Activated CD8-positive, alpha-beta memory T cell treated with anti-CD3 and anti-CD28 coated beads, Interleukin-2, amount 50 U/mL, for 4 hours (primary cell): Measurements from ENCODE around the gene ATXN1.

ENCODE experiments used
- DNase-seq: peaks from one replicate; pipeline ENCODE4 v3.0.0-alpha.2; 2020

Gene ATXN1

GRCh38 chr6:16596616-16597331 lies 164.5 kb downstream of the ATXN1 start:
- no peak for DNase-seq

- no peak for DNase-seq
Observed at GRCh38 chr6:16595514-16596120, 165.6 kb downstream of the ATXN1 start.

- no peak for DNase-seq
Observed at GRCh38 chr6:16594849-16595248, 166.4 kb downstream of the ATXN1 start.

GRCh38 chr6:16592223-16592911 lies 168.9 kb downstream of the ATXN1 start:
- DNase-seq: no peak

- DNase-seq: no peak
Observed at GRCh38 chr6:16591396-16592222, 169.7 kb downstream of the ATXN1 start.

GRCh38 chr6:16585805-16586204 lies 175.5 kb downstream of the ATXN1 start:
- no peak for DNase-seq

- DNase-seq: no peak
Observed at GRCh38 chr6:16583144-16583762, 178.0 kb downstream of the ATXN1 start.

GRCh38 chr6:16582446-16583143 lies 178.7 kb downstream of the ATXN1 start:
- no peak for DNase-seq

GRCh38 chr6:16578695-16579285 lies 182.5 kb downstream of the ATXN1 start:
- DNase-seq: no peak

- no peak for DNase-seq
Observed at GRCh38 chr6:16576451-16577368, 184.6 kb downstream of the ATXN1 start.

GRCh38 chr6:16575655-16576054 lies 185.6 kb downstream of the ATXN1 start:
- no peak for DNase-seq

GRCh38 chr6:16572943-16573342 lies 188.3 kb downstream of the ATXN1 start:
- no peak for DNase-seq

GRCh38 chr6:16572317-16572716 lies 188.9 kb downstream of the ATXN1 start:
- no peak for DNase-seq

GRCh38 chr6:16570946-16571345 lies 190.3 kb downstream of the ATXN1 start:
- DNase-seq: no peak

GRCh38 chr6:16570221-16570553 lies 191.1 kb downstream of the ATXN1 start:
- DNase-seq: no peak

- DNase-seq: no peak
Observed at GRCh38 chr6:16568128-16568527, 193.1 kb downstream of the ATXN1 start.

- no peak for DNase-seq
Observed at GRCh38 chr6:16567071-16567470, 194.2 kb downstream of the ATXN1 start.

- DNase-seq: no peak
Observed at GRCh38 chr6:16564436-16564835, 196.8 kb downstream of the ATXN1 start.

- no peak for DNase-seq
Observed at GRCh38 chr6:16563628-16564240, 197.5 kb downstream of the ATXN1 start.

- no peak for DNase-seq
Observed at GRCh38 chr6:16562498-16562897, 198.8 kb downstream of the ATXN1 start.
